GM21737 (cell line): ENCODE measurements around the gene EGR1.
A peak's percentile ranks its signal among the peaks of the same experiment; 100 is the strongest.
"Not testable (repeated sequence)": the region's sequence is repeated elsewhere in the genome, so short reads cannot be mapped to it uniquely, and the experiment has no call there.

ENCODE experiments used
- ATAC-seq: cut with Tn5 transposase; IDR thresholded peaks from one replicate; pipeline ENCODE4 v1.9.1; 2021; ENCODE audit warnings: mild to moderate bottlenecking, moderate library complexity; ENCODE audit not compliant: unreplicated experiment

EGR1 gene

GRCh38 chr5:138468966-138469539 is 3.8 kb downstream of the EGR1 start:
- ATAC-seq, result no peak

DNA sequence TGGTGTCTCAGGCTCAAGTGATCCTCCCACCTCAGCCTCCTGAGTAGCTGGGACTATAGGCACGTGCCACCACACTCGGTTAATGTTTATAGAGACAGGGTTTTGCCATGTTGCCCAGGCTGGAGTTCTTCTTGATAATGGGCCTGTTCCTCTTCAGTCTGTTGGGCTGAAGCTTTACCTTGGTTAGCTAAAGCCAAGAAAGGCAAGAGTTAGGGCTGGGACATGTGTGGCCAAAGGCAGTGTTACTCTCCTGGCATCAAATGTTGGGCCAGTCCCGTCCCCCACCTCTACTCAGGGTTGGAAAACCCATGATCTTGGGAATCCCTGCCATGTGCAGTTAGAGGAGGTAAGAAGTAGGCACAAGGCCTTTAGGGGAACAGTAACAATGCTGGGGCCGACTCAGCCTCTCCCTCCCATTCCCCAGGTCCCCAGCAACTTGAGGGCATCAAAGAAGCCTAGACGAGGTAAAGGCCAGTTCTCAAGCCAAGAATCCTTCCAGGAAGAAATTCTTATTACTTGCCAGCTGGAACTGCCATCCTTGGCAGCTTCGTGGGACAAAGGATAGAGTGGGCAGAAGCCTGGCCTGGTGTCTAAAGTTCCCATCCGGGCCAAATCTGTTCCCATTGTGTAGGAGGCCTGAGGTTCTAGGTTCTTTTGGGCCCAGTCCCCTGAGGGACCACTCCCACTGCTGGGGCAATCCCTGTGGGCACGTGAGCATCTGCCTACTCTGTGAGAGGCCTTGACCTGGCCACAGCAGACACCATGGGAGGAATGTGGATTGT is 4.5 kb downstream of the EGR1 start:
- no peak for ATAC-seq

GRCh38 chr5:138470322-138471051 is 5.2 kb downstream of the EGR1 start:
- no peak for ATAC-seq

DNA sequence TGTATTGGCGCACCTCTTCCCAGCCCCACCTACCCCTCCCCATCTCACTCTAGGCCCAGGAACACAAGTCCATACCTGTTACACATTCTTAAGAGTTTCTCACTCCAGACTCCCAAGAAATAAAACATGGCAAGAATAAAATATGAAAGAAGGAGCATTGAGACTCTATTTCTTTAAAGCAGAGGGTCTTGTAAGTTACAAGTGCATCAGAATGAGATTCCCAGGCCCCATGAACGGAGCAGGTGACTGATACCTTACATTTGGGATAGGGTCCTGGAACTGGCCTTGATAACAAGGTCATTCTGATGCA is 5.7 kb downstream of the EGR1 start:
- ATAC-seq, result no peak

- no peak for ATAC-seq
Observed at GRCh38 chr5:138472353-138472752, 7.1 kb downstream of the EGR1 start.

- not testable (repeated sequence) for ATAC-seq
Observed at GRCh38 chr5:138473151-138473550, 7.9 kb downstream of the EGR1 start.

GRCh38 chr5:138476918-138477317 is 11.6 kb downstream of the EGR1 start:
- ATAC-seq, result no peak

GRCh38 chr5:138482638-138483037 is 17.4 kb downstream of the EGR1 start:
- no peak for ATAC-seq

DNA sequence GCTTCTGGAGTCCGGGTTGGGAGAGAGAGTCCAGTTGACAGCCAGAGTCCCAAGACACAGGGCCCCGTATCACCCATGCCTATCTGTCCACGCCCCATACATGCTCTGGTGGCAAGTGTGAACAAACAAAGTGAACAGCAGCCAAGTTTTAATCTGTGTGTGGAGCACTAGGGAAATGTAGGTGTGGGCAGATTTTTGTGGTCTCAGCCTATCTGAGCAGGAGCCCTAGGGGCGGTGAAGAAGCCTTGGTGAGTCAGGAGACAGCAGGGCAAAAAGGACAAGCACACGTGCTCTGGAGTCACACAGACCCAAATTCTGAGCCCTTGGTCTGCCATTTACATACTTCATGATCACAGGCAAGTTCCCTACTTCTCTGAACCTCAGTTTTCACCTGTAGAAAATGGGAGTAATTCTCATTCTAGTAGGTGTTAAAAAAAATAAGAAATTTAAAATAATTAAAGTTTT is 23.2 kb downstream of the EGR1 start:
- ATAC-seq, result no peak

DNA sequence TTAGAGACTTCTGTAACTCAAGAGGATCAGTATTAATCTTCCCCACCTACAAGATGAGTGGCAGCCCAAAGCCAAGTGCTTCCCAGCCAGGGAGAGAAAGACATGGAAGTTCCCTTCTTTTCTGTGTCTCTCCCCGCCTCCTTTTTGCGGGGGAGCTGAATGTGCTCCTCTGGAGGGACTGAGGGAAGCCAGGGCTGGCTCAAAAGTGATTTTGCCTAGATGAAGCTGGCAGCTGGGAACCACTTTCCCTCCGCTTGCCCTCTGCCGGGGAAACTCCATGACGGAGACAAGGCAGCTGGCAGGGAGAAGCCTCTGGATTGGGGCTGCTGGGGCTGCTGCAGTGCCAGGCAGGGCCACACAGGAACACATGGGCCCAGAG is 24.4 kb downstream of the EGR1 start:
- no peak for ATAC-seq

DNA sequence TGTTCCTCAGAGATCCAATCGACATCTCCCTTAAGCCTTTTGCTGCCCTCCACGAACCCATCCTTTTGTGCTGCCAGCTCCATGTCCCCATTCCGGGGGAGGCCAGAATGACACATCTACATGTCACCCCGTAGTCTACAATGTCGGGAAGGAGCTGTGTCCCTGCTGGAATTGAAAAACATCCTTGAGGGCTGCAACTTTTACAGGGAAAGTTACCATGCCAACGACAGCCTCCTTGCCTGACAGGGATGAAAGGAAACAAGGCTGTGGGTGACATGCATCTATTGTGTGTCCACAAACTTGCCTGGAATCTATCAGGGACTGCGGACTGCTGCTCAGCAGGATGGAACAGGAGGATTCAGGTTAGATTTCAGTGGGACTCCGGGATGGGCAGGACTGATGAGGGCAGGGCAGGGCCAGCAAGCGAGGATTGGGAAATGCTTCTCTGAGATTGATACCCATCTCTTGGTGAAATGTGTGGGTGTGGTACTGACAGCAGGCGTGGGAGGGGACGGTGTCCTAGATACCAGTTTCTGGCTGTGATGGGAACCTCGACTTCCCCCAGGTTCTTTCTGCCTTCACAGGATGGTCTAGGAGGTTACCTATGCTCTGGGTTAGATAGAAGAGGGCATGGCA is 25.5 kb downstream of the EGR1 start:
- ATAC-seq, result no peak

DNA sequence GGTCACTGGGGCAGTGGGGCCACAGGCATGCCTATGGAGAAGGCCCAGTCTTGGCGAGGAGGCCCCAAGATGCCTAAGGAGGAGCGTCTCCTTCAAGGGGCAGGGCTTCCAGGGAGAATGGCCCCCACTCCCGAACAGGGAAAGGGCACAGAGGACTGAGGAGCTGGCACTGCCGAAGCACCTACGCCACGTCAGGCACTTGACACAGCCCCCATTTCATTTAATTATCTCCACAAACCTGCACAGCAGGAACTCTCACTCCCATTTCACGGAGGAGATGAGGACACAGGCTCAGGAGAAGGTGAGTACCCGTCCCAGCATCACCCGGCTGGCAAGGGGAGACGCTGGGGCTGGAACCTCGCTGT is 26.0 kb downstream of the EGR1 start:
- ATAC-seq, result no peak

DNA sequence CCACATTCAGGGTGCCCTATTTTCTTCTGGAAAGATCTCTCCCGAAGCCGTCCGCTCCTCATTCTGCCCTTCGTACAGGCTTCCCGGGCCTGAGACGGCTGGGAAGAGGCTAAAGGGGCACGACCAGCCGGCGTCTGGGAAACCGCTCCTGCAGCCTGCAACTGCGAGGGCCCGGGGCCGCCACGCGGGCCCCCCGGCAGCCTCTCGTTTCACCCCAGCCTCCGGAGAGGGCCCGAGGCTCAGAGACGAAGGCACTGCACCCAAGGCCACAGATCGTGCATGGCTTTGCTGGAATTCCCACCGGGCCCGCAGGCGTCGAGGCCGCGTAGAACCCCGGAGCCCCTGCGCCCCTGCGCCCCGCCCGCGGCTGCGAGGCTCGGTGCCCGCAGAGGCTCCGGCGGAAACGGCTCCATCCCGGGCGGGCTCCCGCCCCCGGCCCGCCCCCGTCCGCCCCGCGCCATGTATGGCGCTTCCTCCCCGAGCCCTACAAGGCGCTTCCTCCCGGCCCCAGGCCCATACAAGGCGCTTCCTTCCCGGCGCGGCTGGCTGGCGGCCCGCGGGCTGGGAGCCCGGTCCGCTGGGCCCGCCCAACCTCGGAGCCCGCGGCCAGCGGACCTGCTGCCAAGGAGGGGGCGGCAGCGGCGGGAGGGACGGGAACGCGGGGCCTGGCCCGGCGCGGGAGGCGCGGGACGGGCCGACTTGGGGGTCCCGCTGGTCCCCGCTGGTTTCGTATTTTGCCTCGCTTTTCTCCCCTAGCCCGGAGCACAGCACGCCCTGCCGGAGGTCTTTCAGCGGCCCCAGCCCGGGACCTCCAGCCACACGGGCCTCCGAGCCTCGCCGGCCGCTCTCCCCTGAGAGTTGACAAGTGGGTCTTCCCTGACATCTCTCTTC is 26.6 kb downstream of the EGR1 start:
- ATAC-seq, result peak; percentile 95

DNA sequence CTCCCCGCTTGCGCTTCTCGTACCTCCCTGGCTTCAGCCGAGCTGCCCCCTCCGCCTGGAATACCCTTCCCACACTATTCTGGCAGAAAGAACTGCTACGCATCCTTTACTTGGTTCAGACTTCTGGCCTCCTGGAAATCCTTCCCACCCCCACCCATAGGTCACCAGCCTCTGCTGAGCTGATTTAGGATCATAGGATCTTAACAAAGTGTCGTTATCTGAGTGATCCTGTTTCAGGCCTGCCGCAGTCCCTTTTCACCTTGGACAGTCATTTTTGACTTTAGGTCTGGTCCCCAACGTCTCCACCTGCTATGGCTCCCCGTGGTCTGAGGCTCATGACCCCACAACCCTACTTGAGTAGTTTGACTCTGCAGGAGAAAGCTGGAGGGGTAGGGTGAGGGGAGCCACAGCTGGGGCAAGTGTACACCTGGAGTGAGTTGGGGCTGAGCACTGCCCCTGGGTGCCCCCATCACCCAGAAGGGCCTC is 27.3 kb downstream of the EGR1 start:
- no peak for ATAC-seq

GRCh38 chr5:138495351-138495750 is 30.1 kb downstream of the EGR1 start:
- no peak for ATAC-seq

- no peak for ATAC-seq
Observed at GRCh38 chr5:138498376-138498775, 33.1 kb downstream of the EGR1 start.

GRCh38 chr5:138502121-138502520 is 36.8 kb downstream of the EGR1 start:
- ATAC-seq, result no peak

- ATAC-seq, result no peak
Observed at GRCh38 chr5:138502521-138502920, 37.2 kb downstream of the EGR1 start.

DNA sequence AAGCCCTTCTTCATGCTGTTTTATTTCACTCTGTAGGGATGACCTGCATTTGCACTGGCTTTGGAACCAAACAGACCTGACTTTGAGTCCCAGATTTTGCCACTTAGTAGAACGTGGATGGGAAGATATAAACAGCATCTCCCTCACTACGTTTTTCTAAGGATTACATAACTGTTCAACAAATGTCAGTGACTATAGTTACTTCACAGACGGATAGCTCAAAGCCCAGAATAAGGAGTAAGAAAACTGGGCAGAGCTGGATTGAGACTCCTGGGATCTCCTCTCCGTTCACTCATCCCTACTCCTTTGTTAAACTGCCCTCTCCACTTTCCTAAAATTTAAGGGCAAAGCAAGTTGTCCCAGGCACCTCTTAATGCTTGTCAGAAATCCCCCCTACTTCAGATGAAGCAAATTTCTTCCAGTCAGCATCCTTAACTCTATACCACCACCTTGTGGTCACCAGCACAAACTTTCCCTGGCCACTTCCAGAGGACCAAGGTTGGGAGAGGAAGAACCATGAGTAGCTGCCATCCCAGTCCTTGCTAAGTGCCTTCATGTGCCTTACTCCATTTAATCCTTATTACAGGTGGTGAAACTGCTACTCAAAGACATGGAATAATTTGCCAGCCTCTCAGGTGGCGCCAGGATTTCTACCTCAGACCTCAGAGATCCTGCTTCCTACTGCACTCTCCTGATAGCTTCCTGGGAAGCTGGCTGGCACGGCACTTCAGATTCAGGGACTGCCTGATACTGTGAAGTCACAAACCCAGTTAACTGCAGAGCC is 38.4 kb downstream of the EGR1 start:
- no peak for ATAC-seq

DNA sequence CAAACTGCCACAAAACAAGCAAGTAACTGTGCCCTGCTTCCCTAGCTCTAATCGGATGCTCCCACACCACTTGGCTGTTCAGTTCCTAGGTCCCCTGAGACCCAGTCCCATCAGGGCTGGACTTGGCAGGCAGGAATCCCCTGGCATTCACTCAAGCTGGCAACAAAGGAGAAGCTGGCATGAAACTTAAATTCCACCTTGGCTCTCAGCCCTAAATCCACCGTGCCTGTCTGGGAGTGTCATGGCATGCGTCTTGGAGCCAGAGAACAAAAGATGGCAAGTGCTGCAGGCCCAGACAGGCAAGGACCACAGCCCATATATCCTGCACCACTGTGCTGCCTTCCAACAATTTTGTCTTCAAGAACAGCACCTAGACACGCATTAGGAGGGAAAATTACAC is 39.5 kb downstream of the EGR1 start:
- ATAC-seq, result no peak
